ENCODE measurements around the gene AMACR. TPM values are rescaled to one million over a fixed set of nuclear protein-coding genes. Genes with fewer than 3 reads are reported as not detected.

The AMACR gene
- total RNA-seq, 1 donor from 2014 or later = 9.0 TPM

- no peak for TF ChIP-seq CTCF (IDR thresholded peaks at IDR 0.05; ENCODE audit: partially characterized antibody, unreplicated experiment)
- Mint-ChIP-seq H3K9me3 (ENCODE audit: unreplicated experiment) (peaks cover 1% of the 10 kb centered on the region), H3K4me3 (ENCODE audit: unreplicated experiment) (no peak overlapping the region), H3K36me3 (ENCODE audit: unreplicated experiment) (no peaks in the 10 kb centered on the region), H3K27ac (ENCODE audit: unreplicated experiment) (no peak overlapping the region), H3K4me1 (ENCODE audit: low read depth, unreplicated experiment) (peaks cover 4% of the 10 kb centered on the region), H3K27me3 (ENCODE audit: unreplicated experiment) (no peaks in the 10 kb centered on the region)
- DNase-seq = no peak
Measured at GRCh38 chr5:34042321-34042720, 34.5 kb upstream of the AMACR start.

DNA sequence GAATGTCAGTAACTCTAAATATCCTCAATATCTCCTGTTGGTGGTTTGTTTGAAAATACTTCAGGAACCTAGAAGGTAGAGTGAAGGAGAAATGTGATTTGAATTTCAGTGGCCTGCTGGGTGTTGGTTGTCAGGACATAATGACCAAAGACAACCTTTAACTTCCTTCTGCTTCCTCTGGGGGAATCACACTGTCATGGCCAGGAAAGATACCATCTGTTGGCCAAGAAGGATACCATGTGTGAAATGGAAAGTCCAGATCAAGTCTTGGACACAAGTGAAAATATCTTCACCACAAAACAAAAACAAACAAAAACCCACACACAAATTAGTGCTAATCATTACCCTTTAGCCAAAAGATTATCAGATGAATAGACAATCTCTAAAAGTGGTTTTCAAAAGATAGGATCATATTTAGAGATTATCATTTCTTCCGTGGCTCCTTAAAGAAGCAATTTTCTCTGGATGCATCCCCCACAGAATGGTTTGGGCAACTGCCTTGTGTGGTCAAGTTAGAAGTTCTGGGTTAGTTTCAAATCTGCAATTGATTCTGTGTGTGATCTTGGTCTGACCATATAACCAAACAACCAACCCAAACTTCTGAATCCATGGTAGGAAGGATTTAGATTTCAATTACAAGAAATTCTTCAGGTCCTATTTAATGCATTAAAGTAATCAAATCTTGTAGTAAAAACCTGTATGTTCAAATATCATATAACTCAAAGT lies 33.6 kb upstream of the AMACR start:
- H3K4me3 Mint-ChIP-seq (ENCODE audit: unreplicated experiment) = no peak overlapping the region
- H3K4me1 Mint-ChIP-seq (ENCODE audit: low read depth, unreplicated experiment) = peaks cover 4% of the 10 kb centered on the region
- no peak for TF ChIP-seq CTCF (IDR thresholded peaks at IDR 0.05; ENCODE audit: partially characterized antibody, unreplicated experiment)
- no peak for DNase-seq
- peaks cover 1% of the 10 kb centered on the region for H3K9me3 Mint-ChIP-seq (ENCODE audit: unreplicated experiment)
- no peaks in the 10 kb centered on the region for H3K36me3 Mint-ChIP-seq (ENCODE audit: unreplicated experiment)
- no peaks in the 10 kb centered on the region for H3K27me3 Mint-ChIP-seq (ENCODE audit: unreplicated experiment)
- no peak overlapping the region for H3K27ac Mint-ChIP-seq (ENCODE audit: unreplicated experiment)

DNA sequence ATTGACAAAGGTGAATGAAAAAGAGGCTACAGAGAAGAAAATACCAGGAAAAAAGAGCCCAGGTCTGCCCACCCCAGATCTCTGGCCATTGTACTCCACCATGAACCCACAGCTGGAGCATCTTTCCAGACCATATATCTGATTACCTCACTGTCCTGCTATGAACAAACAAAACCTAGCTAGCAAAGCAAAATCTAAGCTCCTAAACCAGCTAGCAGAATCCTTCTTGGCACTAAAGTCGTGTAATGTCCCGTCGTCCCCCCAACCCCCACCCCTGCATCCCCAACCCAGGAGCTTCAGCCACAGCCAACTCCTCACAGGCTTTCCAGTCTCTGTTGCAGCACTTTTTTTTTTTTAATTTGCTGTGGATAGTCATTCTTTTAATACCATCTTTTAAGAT lies 32.6 kb upstream of the AMACR start:
- H3K27me3 Mint-ChIP-seq (ENCODE audit: unreplicated experiment) = no peaks in the 10 kb centered on the region
- peaks cover 4% of the 10 kb centered on the region for H3K4me1 Mint-ChIP-seq (ENCODE audit: low read depth, unreplicated experiment)
- TF ChIP-seq CTCF (IDR thresholded peaks at IDR 0.05; ENCODE audit: partially characterized antibody, unreplicated experiment) = no peak
- DNase-seq = no peak
- H3K4me3 Mint-ChIP-seq (ENCODE audit: unreplicated experiment) = no peak overlapping the region
- peaks cover 1% of the 10 kb centered on the region for H3K9me3 Mint-ChIP-seq (ENCODE audit: unreplicated experiment)
- H3K27ac Mint-ChIP-seq (ENCODE audit: unreplicated experiment) = no peak overlapping the region
- no peaks in the 10 kb centered on the region for H3K36me3 Mint-ChIP-seq (ENCODE audit: unreplicated experiment)

DNA sequence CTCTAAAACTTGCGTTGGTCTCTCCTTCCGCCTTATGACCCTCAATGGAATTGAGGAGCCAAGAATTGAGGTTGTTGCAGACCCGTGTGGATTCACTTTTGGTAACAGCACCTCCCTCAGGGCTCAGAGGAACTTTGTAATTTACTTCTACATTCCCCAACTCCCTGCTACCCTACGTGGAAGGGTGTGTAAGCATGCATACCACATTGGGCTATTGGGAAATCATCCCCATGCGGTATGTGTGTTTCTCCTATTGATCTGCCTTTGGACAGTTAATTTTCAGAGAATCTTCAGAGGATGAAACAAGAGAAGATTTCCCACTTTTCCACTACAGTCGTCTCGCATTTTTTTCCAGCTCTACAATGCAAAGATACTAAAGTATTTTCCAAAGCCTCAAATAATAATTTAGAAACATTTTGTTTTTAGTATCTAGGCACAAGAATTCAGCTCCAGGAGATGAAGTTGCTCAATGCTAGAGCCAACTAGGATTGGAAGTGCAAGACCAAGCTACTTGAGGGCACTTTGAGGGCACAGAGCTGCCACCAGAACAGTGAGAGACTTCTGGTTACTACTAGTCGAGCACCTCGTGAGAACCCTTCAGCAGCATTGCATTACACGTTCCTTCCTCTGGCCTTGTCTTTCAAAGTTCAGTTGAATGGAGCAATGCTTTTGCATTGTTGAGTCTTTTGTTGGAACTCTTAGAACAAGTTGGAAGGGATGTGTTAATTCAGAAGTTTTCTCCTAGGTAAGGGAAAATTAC lies 31.7 kb upstream of the AMACR start:
- H3K9me3 Mint-ChIP-seq (ENCODE audit: unreplicated experiment) = peaks cover 4% of the 10 kb centered on the region
- peaks cover 4% of the 10 kb centered on the region for H3K4me1 Mint-ChIP-seq (ENCODE audit: low read depth, unreplicated experiment)
- DNase-seq = no peak
- H3K27ac Mint-ChIP-seq (ENCODE audit: unreplicated experiment) = no peak overlapping the region
- no peak for TF ChIP-seq CTCF (IDR thresholded peaks at IDR 0.05; ENCODE audit: partially characterized antibody, unreplicated experiment)
- H3K27me3 Mint-ChIP-seq (ENCODE audit: unreplicated experiment) = no peaks in the 10 kb centered on the region
- no peak overlapping the region for H3K4me3 Mint-ChIP-seq (ENCODE audit: unreplicated experiment)
- no peaks in the 10 kb centered on the region for H3K36me3 Mint-ChIP-seq (ENCODE audit: unreplicated experiment)

DNA sequence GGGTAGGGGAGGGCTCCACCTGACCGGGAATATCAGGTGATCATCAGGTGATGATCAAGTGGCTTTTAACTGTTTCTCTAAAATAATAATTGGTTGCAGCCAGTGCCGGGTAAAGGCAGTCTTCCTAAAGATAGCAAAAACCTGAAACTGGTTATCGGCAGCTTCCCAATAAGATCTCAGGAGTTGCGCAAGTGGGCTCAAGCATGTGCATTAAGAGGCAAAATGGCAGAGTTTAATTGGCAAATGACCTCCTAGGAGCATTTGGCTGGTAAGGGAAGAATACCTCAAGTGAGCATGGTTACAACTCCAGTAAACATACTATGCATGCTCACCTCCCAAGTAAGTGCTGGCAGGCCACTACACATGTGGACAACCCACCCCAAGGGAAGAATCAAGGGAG lies 31.0 kb upstream of the AMACR start:
- Mint-ChIP-seq H3K4me3 (ENCODE audit: unreplicated experiment) (no peak overlapping the region), H3K36me3 (ENCODE audit: unreplicated experiment) (no peaks in the 10 kb centered on the region), H3K27me3 (ENCODE audit: unreplicated experiment) (no peaks in the 10 kb centered on the region), H3K4me1 (ENCODE audit: low read depth, unreplicated experiment) (peaks cover 4% of the 10 kb centered on the region), H3K9me3 (ENCODE audit: unreplicated experiment) (peaks cover 4% of the 10 kb centered on the region), H3K27ac (ENCODE audit: unreplicated experiment) (no peak overlapping the region)
- no peak for DNase-seq
- TF ChIP-seq CTCF (IDR thresholded peaks at IDR 0.05; ENCODE audit: partially characterized antibody, unreplicated experiment) = no peak

Measured in glutamatergic neuron (in vitro differentiated cells).